Amniotic epithelial cell (primary cell): ENCODE data around the gene WASHC2A.
A peak's percentile ranks its signal among the peaks of the same experiment; 100 is the strongest.
"Not testable (repeated sequence)": the region's sequence is repeated elsewhere in the genome, so short reads cannot be mapped to it uniquely, and the experiment has no call there.

Experiments
- DNase-seq: peaks from one replicate; pipeline ENCODE4 v3.0.0-alpha.2; 2010; ENCODE audit warnings: low read depth

The WASHC2A gene

DNA sequence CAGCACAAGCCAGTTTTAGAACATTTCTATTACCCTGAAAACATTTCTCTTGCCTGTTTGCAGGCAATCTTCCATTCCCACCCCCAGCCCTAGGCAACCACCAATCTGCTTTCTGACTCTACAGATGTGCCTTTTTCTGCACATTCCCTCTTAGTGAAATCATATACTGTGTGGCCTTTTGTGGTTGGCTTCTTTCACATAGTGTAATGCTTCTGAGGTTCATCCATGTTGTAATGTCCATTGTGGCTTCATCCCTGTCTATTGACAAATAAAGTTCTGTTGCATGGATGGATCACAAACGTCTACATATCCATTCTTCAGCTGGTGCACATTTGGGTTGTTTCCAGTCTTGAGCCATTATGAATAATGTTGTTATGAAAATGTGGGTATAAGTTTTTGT lies 77.8 kb downstream of the WASHC2A start:
- peak; percentile 75 for DNase-seq

GRCh38 chr10:50152792-50153272 lies 85.1 kb downstream of the WASHC2A start:
- no peak for DNase-seq

DNA sequence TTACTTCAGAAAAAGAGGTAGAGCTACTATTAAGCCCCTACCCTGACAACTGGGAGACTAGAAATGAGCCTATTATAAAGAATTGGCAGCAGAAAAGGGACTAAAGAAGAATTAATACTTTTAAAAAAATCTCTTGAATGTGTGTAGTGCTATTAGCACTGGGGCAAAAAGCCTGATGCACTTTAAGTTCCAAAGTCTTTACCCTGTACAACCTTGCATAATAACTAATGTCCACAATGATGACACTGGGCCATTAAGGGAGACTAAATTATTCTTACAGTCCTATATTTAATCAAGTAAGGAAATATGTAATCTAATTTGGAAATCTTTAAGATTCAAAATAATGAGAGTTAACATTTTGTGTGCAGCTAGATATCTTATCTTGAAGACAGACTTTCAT lies 90.1 kb downstream of the WASHC2A start:
- DNase-seq = not testable (repeated sequence)

GRCh38 chr10:50159856-50160255 lies 92.1 kb downstream of the WASHC2A start:
- DNase-seq = peak; percentile 87

GRCh38 chr10:50165038-50165437 lies 97.3 kb downstream of the WASHC2A start:
- DNase-seq = not testable (repeated sequence)

- not testable (repeated sequence) for DNase-seq
Measured at GRCh38 chr10:50167833-50168232, 100.1 kb downstream of the WASHC2A start.

DNA sequence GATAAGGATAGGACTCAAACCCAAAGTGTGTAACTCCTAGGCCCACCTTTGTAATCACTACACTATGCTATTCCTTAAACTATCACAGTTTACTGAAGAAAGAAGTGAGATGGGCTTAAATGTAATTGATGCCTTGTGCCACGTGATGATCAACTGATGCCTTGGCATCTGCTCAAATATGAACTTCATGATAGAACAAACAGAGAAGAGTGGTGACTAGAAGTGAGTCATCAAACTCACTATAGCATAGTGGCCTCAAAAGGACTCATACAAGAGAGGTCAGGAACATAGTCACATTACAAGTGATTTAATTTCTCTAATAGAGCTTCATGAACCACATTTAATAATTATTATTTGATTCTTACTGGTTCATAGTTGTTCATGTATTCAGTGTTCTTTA lies 101.8 kb downstream of the WASHC2A start:
- peak; percentile 13 for DNase-seq

- peak; percentile 21 for DNase-seq
Measured at GRCh38 chr10:50174788-50175525, 107.2 kb downstream of the WASHC2A start.
